Fibroblast of skin of left biceps (primary cell): ENCODE measurements around the gene STKLD1.

Experiments used
- DNase-seq, 2 experiments: peaks; one replicate each; pipeline ENCODE4 v3.0.0-alpha.2; 2013; ENCODE audit warnings: low read depth in 2 of 2

STKLD1 gene

GRCh38 chr9:133345596-133345995 lies 30.6 kb upstream of the STKLD1 start:
- no peak for DNase-seq

DNA sequence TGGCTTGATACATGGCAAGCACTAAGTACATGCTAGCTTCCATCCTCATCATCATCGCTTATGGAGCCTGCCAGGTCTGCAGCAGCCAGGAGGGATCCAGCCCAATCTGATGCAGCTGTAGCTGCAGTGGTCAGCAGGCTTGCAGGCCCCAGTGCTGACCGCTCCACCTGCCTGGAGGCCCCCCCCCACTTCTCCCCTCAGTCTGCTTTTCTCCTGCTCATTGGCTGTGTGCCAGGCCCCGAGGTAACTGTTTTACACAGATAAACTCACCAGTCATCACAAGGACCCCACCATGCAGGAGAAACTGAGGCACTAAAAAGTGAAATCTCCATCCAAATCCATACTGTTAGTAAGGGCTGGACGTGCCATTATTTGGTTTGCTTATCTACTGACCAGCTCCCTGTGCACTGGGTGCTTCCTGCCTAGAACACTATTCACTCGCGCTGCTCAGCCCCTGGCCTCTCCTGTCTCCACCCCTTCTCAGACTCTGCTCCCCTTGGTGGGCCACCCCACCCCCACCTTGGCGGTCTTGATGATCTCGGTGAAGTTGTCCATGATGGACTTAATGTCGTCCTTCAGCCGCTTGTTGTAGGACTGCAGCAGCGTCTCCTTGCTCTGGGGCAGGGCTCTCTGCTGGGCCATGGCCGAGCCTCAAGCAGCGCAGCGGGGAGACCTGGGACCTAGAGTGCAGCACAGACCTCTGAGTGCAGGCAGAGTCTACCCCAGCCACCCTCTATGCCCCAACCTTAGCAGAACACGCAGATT lies 30.0 kb upstream of the STKLD1 start:
- DNase-seq, result no peak

GRCh38 chr9:133347515-133347984 lies 28.6 kb upstream of the STKLD1 start:
- no peak for DNase-seq

DNA sequence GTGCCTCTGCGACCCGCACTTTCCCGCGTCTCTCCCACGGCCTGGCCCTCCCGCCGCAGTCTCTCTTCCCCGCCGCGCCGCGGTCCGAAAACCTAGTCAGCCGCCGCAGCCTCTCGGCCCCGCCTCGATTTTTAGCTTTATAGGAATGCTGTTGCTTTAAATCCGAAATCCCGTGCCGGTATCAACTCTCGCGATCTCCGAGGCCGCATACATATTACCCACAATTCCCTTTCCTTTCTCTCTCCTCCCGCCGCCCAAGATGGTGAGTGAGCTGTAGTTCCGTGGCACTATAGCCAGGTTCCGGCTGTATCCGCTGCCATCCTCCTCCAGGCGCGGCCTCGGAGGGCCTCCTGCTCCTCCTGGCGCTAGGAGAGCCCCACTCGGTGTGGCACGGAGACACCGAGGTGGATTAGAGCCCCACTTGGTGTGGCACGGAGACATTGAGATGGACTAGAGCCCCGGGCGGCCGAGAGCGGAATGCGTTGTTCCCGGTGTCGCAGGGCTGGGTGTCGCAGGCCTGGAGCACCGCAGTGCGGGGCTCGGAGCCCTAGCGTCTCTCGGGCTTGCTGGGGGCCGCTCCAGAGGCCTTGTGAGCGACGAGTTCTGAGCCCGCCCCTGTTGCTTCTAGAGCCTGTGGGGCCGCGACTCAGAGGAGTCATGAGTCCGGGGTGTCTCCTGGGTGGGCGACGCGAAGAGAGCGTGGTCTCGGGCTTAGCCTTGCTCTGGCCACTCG lies 28.0 kb upstream of the STKLD1 start, which contains the start of the genes MED22 and RPL7A:
TSS of gene MED22 (minus strand) at position 147 of the 733 bp plus-strand sequence. CDS start 1,469 bp downstream, outside the sequence.
TSS of gene RPL7A (plus strand) at position 234 of the 733 bp plus-strand sequence. CDS start at position 260, 26 bp downstream.
- DNase-seq, result peak; percentile 88 to 91

DNA sequence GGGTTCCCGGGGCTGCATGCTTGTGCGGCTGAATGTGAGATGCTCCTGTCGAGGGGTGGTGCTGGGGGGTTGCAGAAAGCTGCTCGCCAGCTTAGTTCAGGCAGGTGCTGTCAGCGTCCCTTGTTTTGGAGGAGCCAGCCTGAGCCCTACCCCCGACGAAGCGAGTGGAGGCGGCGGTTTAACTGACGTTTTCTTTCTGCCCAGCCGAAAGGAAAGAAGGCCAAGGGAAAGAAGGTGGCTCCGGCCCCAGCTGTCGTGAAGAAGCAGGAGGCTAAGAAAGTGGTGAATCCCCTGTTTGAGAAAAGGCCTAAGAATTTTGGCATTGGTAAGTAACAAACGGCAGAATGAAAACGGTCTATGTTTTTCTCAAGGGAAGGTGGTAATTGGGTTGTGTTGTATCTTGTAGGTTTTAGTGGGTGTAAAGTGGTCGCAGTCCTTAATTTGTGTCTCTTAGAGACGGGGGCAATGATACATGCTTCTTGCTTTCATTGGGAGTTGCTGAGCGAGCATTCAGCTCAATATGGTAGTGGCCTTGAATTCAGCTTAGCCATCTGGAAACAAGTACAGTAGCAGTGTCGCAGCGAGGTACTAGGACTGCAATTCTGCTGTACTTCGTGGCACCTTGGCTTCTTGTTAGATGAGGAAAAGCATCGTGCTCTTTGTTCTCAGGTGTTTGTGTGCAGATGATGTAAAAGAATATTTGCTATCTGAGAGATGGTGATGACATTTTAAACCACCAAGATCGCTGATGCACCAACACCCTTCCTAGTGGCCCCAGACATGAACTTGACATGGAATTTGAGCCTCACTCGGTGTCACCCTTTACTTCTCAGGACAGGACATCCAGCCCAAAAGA lies 27.2 kb upstream of the STKLD1 start:
- DNase-seq, result no peak

GRCh38 chr9:133349965-133350616 lies 26.1 kb upstream of the STKLD1 start:
- no peak for DNase-seq

DNA sequence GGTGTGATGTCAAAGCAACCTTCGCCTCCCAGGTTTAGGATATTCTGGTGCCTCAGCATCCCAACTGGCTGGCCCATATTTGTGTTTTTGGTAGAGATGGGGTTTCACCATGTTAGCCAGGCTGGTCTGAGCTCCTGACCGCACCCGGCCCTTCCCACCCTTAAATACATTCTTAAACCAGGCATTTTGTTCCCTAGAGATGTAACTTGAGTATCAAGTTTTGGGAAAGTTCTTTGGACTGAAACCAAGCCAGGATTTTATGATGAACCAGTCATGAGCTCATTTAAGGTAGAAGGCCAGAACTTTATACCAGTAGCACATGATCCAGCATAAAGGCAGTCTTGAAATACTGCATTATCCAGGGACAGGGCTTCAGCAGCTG lies 24.6 kb upstream of the STKLD1 start:
- no peak for DNase-seq

DNA sequence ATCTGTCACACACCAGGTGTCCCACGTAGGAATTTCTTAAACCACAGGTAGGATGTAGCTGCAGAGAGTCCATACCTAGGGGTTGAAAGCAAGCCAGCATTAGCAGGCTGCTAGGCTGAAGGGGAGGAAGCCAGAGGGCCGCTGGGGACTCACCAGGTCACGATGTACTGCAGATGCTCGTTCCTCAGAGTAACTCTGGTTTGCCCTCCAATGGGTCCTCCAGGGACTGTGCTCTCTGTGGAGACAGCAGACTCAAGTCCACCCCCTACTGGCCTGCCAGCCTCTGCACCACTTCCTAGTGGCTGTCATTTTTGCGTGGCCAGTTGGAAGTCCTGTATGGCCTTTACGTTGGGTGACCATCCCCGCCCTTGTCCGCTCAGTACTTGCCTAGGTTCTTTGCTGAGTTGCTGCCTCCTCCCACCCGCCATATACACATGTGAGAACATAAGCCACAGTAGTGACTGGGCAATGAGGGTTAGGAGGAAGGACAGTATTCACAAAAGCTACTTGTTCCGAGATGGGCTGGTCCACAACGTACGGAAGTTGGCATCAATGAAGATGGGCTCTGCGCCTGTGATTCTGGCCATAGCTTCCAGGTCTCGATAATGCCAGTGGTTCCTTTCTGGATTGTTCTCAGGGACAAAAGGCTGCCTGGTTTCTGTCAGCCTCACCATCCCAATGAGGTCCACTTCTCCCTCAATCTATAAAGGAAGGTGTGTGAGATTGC lies 24.1 kb upstream of the STKLD1 start:
- no peak for DNase-seq

DNA sequence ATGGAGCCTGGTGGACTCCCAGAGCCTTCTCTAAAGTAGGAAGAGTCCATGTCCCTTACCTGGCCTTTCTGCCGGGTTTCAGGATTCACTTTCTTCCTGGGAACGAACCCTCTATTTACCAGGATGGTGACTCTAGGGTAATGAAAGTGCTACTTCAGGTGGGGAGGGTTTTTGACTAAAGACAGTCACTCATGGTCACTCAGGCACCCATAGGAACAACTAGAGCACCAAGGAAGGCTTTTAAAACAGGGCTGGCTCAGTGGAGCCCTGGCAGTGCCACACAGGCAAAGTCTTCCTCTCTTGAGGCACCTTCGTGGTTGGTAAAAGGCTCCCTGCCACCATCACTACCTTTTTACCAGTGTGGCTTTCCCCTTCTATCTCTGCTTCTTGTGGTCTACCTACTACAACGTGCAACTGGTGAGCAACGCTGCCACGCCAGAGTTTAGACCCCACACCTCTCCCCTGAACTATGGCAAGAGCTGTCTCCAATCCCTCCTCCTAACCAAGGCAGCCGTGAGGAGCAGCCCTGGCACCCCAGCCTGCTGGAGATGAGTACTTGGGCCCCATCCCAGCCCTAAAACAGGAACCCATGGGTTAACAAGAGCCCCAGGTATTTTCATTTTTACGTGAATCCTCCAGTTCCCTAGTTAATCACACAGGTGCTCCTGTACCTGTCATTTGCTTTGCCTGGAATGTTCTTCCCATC lies 23.4 kb upstream of the STKLD1 start:
- DNase-seq, result no peak

DNA sequence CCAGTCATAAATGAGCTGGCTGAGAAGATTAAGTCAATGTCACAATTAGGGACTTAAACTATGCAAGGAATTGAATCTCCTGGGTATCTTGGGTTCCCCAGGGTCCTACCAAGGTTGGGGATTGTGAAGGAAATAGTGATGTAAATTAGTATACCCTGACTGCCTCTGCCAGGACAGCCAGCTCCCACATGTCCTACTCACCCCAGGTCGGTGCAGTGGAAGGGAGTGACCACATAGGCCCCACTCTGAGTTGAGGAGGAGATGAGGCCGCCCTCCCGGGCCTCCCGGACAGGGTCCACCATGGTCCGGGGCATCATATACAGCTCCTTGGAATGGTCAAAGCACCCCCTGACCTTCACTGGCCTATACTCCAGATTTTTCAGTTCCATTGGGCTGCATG lies 22.6 kb upstream of the STKLD1 start:
- no peak for DNase-seq

- DNase-seq, result no peak
Observed at GRCh38 chr9:133354766-133355165, 21.4 kb upstream of the STKLD1 start.

- DNase-seq, result no peak
Observed at GRCh38 chr9:133355881-133356357, 20.2 kb upstream of the STKLD1 start.

DNA sequence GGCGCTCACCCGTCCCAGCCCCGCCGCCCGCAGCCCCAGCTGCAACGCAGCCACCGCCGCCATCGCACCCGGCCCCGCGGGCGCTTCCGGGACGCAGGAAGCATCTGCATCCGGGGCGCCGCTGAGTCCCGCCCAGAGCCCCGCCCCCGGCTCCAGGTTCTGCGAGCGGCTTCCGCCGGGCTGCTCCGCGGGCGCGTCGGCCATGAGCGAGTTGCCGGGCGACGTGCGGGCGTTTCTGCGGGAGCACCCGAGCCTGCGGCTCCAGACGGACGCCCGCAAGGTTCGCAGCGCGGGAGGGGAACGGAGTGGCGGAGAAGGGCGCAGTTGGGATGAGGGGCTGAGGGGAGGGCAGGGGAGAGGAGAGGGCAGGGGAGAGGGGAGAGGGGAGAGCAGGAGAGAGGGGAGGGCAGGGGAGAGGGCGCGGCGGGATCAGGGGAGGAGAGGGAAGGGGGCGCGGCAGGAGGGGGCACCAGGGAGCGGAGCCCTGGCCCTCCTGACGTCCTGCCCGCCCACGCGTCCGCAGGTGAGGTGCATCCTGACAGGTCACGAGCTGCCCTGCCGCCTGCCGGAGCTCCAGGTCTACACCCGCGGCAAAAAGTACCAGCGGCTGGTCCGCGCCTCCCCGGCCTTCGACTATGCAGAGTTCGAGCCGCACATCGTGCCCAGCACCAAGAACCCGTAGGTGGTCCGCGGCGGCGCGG lies 19.6 kb upstream of the STKLD1 start, which contains the start of the genes SURF1 and SURF2:
TSS of gene SURF1 (minus strand) at position 97 of the 701 bp plus-strand sequence. CDS start at position 63, 34 bp downstream.
TSS of gene SURF2 (plus strand) at position 160 of the 701 bp plus-strand sequence. CDS start at position 203, 43 bp downstream.
- no peak for DNase-seq

DNA sequence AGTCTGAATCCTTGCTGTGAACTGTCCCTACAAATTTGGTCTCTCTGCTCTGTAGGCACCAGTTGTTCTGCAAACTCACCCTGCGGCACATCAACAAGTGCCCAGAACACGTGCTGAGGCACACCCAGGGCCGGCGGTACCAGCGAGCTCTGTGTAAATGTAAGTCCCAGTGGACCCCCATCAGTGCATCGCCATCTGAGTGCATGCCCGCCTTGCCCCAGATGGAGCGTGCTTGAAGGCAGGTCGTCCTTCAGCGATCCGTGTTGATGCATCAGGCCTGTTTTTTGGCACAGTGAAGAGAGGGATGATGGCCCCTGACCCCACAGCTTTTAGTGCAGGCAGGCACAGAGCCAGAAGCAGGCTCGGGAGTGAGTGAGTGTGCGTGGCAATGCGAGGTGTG lies 18.5 kb upstream of the STKLD1 start:
- DNase-seq, result no peak

DNA sequence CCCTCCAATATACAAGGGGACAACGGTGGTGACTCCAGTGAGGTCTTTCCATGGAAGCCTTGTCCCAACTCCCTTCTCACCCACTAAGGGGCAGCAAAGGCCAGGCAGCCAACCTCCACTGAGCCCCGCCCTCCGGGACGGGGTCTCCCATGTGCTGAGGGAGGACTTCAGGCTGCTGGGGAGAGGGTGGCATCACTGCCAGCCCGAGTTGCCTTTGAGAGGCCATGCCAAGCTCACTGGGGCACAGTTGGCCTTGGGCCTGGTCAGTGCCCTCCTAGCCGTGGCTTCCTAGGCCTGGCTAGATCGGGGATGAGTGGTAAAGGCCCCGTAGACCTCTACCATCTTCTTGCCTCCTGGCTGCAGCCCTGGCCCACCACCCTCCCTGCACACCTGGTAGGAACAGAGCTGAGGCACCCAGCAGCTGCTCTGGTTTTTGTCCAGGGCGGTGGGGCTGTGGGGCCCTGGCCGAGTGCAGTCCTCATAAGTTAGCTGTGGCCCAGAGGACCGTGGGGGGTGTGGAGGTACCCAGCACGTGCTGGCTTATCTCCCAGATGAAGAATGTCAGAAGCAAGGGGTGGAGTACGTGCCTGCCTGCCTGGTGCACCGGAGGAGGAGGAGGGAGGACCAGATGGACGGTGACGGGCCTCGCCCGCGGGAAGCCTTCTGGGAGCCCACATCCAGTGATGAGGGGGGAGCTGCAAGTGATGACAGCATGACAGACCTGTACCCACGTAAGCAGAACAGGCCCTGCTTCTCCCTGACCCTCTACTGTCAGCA lies 16.6 kb upstream of the STKLD1 start:
- DNase-seq, result no peak

DNA sequence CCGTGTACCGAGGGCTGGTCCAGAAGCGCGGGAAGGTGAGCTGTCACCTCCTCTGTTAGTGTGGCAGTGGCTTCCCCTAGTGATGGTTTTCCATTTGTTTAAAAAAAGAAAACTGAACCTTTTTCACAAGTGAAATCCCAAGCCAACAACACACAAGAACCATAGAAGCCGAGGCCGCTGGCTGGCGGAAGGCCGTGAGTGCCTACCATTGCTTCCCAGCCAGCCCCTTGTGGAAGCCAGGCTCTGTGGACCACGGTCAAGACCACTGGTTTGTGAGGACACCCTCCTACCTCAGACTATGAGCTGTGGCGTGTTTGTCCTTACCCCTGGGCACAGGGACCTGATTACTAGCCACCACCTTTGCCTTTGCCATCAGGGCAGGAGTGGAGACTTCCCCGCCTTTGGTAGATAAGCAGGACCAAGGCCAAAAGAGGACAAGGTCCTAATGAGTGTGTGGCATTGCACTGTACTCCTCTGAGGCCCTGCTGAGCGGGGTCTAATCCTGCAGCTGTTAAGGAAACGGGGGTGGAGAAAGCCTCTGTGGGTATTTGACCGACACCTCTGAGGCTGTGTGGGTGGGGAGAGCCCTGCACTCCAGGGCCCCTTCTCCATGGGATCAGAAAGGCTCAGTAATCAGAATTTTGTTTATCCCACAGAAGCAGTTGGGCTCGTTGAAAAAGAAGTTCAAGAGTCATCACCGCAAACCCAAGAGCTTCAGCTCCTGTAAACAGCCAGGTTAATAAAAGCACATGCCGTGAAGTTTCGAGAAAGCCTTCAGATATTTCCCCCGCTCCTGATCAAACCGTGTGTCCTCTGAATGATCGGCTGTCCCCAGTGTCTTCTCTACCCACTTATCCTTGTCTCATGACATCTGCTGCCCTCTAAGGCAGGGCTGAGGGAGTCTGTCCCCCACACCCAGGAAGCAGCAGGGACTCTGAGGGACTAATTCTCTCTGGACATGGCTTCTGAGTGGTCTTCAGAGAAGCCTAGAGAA lies 15.5 kb upstream of the STKLD1 start:
- no peak for DNase-seq

- DNase-seq, result no peak
Observed at GRCh38 chr9:133361507-133362092, 14.6 kb upstream of the STKLD1 start.
